ENCODE data around the gene ZNF567. TPM values are rescaled to one million over a fixed set of nuclear protein-coding genes. Genes with fewer than 3 reads are reported as not detected.
A peak's percentile ranks its signal among the peaks of the same experiment; 100 is the strongest.
"Not testable (repeated sequence)": the region's sequence is repeated elsewhere in the genome, so short reads cannot be mapped to it uniquely, and the experiment has no call there.

The ZNF567 gene
- total RNA-seq, 1 donor from 2014 or later, result 7.7 TPM

GRCh38 chr19:36686365-36687213 lies 823 bp upstream of the ZNF567 start:
- DNase-seq (no peak), ATAC-seq (no peak)
- peaks cover 12% of the 10 kb centered on the region for H3K4me1 ChIP-seq
- peak overlapping the region; percentile 90 for H3K4me3 ChIP-seq
- H3K27me3 ChIP-seq, result no peaks in the 10 kb centered on the region
- H3K27ac ChIP-seq, result peak overlapping the region; percentile 66
- no peaks in the 10 kb centered on the region for H3K9me3 ChIP-seq
- intact Hi-C loops (cut with DNase I), result no loop called here
- no peak for TF ChIP-seq CTCF (IDR thresholded peaks at IDR 0.05)
- H3K36me3 ChIP-seq, result peaks cover 17% of the 10 kb centered on the region

GRCh38 chr19:36688058-36688457 lies 646 bp downstream of the ZNF567 start:
- intact Hi-C loops (cut with DNase I), result no loop called here
- ATAC-seq (no peak), DNase-seq (no peak)
- no peaks in the 10 kb centered on the region for H3K27me3 ChIP-seq
- H3K4me1 ChIP-seq, result peaks cover 12% of the 10 kb centered on the region
- TF ChIP-seq CTCF (IDR thresholded peaks at IDR 0.05), result no peak
- H3K4me3 ChIP-seq, result peak overlapping the region; percentile 90
- peak overlapping the region; percentile 80 for H3K27ac ChIP-seq
- H3K9me3 ChIP-seq, result no peaks in the 10 kb centered on the region
- peaks cover 32% of the 10 kb centered on the region for H3K36me3 ChIP-seq

- H3K9me3 ChIP-seq, result peaks cover 87% of the 10 kb centered on the region
- no peaks in the 10 kb centered on the region for H3K4me1 ChIP-seq
- H3K36me3 ChIP-seq, result peaks cover 2% of the 10 kb centered on the region
- ATAC-seq, result no peak
- no peak for TF ChIP-seq CTCF (IDR thresholded peaks at IDR 0.05)
- H3K27me3 ChIP-seq, result no peaks in the 10 kb centered on the region
- no peak for DNase-seq
- H3K27ac ChIP-seq, result no peak overlapping the region
- intact Hi-C loops (cut with DNase I), result no loop called here
- H3K4me3 ChIP-seq, result no peak overlapping the region
These were observed 19.7 kb downstream of the ZNF567 start for GRCh38 chr19:36707134-36707533.

- no peak overlapping the region for H3K4me3 ChIP-seq
- H3K27me3 ChIP-seq, result no peaks in the 10 kb centered on the region
- no peak for ATAC-seq
- H3K36me3 ChIP-seq, result peaks cover 25% of the 10 kb centered on the region
- DNase-seq, result no peak
- TF ChIP-seq CTCF (IDR thresholded peaks at IDR 0.05), result no peak
- peaks cover 99% of the 10 kb centered on the region for H3K9me3 ChIP-seq
- no peak overlapping the region for H3K27ac ChIP-seq
- intact Hi-C loops (cut with DNase I), result no loop called here
- no peaks in the 10 kb centered on the region for H3K4me1 ChIP-seq
These were observed 22.0 kb downstream of the ZNF567 start for GRCh38 chr19:36709423-36709822.

- intact Hi-C loops (cut with DNase I), result no loop called here
- H3K36me3 ChIP-seq, result peaks cover 35% of the 10 kb centered on the region
- H3K27ac ChIP-seq, result no peak overlapping the region
- H3K4me3 ChIP-seq, result no peak overlapping the region
- TF ChIP-seq CTCF (IDR thresholded peaks at IDR 0.05), result no peak
- peaks cover 93% of the 10 kb centered on the region for H3K9me3 ChIP-seq
- DNase-seq (no peak), ATAC-seq (no peak)
- no peaks in the 10 kb centered on the region for H3K4me1 ChIP-seq
- H3K27me3 ChIP-seq, result no peaks in the 10 kb centered on the region
These were observed 32.5 kb downstream of the ZNF567 start for GRCh38 chr19:36719687-36720556.

- ATAC-seq; intact Hi-C loops (cut with DNase I); H3K36me3 ChIP-seq; H3K27ac ChIP-seq; DNase-seq; H3K4me1 ChIP-seq; H3K27me3 ChIP-seq; H3K4me3 ChIP-seq: not testable (repeated sequence)
- H3K9me3 ChIP-seq, result peaks cover 94% of the 10 kb centered on the region
These were observed 48.8 kb downstream of the ZNF567 start for GRCh38 chr19:36736166-36736565.

Data from upper lobe of right lung (tissue), 1 donor.